ENCODE data around the gene OR2H2.
A peak's percentile ranks its signal among the peaks of the same experiment; 100 is the strongest.

Gene OR2H2

GRCh38 chr6:29631209-29631810 is 46.4 kb downstream of the OR2H2 start:
- no peak for DNase-seq

GRCh38 chr6:29631860-29632731 is 47.2 kb downstream of the OR2H2 start:
- DNase-seq, result peak; percentile 76

- DNase-seq, result peak; percentile 90
These were observed 48.0 kb downstream of the OR2H2 start, which contains the start of gene GABBR1 for GRCh38 chr6:29632789-29633533. GABBR1 (minus strand) TSS chr6:29633183; CDS start chr6:29632385, 798 bp downstream.

GRCh38 chr6:29633534-29633905 is 48.6 kb downstream of the OR2H2 start:
- peak; percentile 57 for DNase-seq

GRCh38 chr6:29637247-29637646 is 52.3 kb downstream of the OR2H2 start:
- no peak for DNase-seq
